C4-2B (cell line): ENCODE results near the gene CCDC171.

Source experiments
- H3K27ac ChIP-seq: fragments of 450-650 bp; 2 replicates; pipeline ENCODE4 v1.5.1; 2017
- ZFX ChIP-seq: fragments of 450-650 bp; IDR thresholded peaks from 2 replicates; pipeline ENCODE4 v1.6.1; 2017
- TF ChIP-seq, protein P1 (sequence below): fragments of 450-650 bp; conservative IDR thresholded peaks from 2 replicates; pipeline ENCODE4 v1.5.1; 2017; ENCODE audit warnings: mild to moderate bottlenecking

The CCDC171 gene

GRCh38 chr9:15640121-15640520, 87.3 kb downstream of the CCDC171 start:
- H3K27ac ChIP-seq, result no peak overlapping the region
- TF ChIP-seq, protein P1, sequence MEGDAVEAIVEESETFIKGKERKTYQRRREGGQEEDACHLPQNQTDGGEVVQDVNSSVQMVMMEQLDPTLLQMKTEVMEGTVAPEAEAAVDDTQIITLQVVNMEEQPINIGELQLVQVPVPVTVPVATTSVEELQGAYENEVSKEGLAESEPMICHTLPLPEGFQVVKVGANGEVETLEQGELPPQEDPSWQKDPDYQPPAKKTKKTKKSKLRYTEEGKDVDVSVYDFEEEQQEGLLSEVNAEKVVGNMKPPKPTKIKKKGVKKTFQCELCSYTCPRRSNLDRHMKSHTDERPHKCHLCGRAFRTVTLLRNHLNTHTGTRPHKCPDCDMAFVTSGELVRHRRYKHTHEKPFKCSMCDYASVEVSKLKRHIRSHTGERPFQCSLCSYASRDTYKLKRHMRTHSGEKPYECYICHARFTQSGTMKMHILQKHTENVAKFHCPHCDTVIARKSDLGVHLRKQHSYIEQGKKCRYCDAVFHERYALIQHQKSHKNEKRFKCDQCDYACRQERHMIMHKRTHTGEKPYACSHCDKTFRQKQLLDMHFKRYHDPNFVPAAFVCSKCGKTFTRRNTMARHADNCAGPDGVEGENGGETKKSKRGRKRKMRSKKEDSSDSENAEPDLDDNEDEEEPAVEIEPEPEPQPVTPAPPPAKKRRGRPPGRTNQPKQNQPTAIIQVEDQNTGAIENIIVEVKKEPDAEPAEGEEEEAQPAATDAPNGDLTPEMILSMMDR, result no peak
- no peak for TF ChIP-seq ZFX

GRCh38 chr9:15641291-15641690, 88.4 kb downstream of the CCDC171 start:
- TF ChIP-seq, protein P1, result no peak
- H3K27ac ChIP-seq, result no peak overlapping the region

- no peak for TF ChIP-seq ZFX
- TF ChIP-seq, protein P1, result peak; percentile 71
- H3K27ac ChIP-seq, result no peak overlapping the region
Measured at GRCh38 chr9:15642369-15642962, 89.6 kb downstream of the CCDC171 start.

DNA sequence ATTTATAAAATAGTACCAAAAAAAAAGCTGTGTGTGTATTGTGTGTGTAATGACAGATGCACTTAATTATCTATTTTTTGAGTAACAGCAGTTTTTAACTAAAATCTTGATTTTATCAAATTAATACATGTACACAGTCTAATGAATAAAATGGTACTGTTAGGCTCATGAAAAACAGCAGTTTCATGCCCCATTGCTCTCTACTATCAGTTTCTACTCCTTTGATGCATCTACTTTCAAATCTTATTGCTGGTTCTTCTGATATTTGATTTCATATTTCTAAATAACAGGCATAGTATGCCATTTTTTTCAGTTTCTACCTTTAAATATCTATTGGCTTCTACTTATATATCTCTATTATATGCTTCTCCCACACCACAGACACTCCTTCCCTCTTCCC, 117.4 kb downstream of the CCDC171 start:
- TF ChIP-seq ZFX, result no peak
- TF ChIP-seq, protein P1, result no peak
- no peak overlapping the region for H3K27ac ChIP-seq

- TF ChIP-seq, protein P1, result no peak
- no peak for TF ChIP-seq ZFX
- no peak overlapping the region for H3K27ac ChIP-seq
Measured at GRCh38 chr9:15670894-15671293, 118.1 kb downstream of the CCDC171 start.

DNA sequence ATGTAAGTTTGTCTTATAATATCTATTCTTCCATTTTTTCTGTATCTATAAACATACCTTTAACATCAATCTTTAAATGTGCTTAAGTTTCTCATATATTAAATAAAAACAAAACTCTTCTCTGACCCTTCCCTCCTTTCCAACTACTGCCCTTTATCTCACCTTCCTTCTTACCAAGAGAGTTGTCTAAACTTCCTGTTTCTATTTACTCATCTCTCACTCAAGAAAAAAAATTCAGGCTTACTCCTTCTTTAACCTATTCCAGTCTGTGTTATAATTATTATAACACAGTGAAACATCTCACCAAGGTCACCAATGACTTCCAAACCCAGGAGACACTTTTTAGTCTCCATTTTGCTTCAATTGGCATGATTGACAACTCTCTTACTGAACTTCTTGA, 140.9 kb downstream of the CCDC171 start:
- H3K27ac ChIP-seq, result no peak overlapping the region
- TF ChIP-seq ZFX, result no peak
- TF ChIP-seq, protein P1, result no peak

DNA sequence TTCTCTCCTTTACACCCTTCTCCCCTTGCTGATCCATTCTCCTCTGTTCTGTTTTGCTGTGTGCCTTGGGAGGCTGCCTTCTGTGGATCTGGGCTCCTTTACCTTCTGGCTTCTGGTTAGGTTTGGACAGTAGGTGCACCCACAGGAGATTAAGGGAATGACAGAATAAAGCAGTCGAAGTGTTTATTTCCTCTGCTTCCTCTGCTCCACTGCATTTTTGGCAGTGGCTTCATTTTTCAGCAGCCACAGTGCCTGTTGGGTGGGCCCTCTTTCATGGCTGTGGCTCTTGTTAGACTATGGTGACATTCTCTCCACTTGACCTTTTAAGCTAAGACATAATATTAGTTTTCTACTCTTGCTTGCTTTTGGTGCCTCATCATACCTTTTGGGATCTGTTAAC, 144.1 kb downstream of the CCDC171 start:
- TF ChIP-seq ZFX, result no peak
- TF ChIP-seq, protein P1, result no peak
- H3K27ac ChIP-seq, result no peak overlapping the region
